HCT116 (cell line): ENCODE results near the gene MATK. TPM values are rescaled to one million over a fixed set of nuclear protein-coding genes. Genes with fewer than 3 reads are reported as not detected.

Source experiments
- ATAC-seq: fragments of 200-7000 bp; cut with Tn5 transposase; 2 replicates; pipeline ENCODE4 v1.9.1; 2020; ENCODE audit warnings: mild to moderate bottlenecking, moderate library complexity
- BruUV-seq: library from RNA; stranded (reverse); fragments of 400-500 nt; replicated peaks from 2 replicates; lab custom pipeline; 2021; lab: Mats Ljungman, UMichigan
- CTCF ChIA-PET: fragments of 300-600 bp; sonication (Branson Sonifier 250); formaldehyde crosslinking; loops from one replicate; lab custom pipeline; 2021; ENCODE audit warnings: antibody characterized with exemption; lab: Charles Lee
- POLR2A ChIA-PET: fragments of 300-600, 350-600 bp; sonication (Branson Sonifier 250); formaldehyde crosslinking; loops from one replicate; lab custom pipeline; 2021; ENCODE audit warnings: antibody characterized with exemption; lab: Charles Lee
- RAD21 ChIA-PET, 2 experiments: fragments of 300-600 bp; sonication (Branson Sonifier 250); formaldehyde crosslinking; loops; one replicate each; lab custom pipeline; 2023; ENCODE audit warnings: low total read pairs in 2 of 2; ENCODE audit not compliant: uncharacterized antibody in 2 of 2, unreplicated experiment in 2 of 2, low non-redundant PET in 1 of 2; lab: Charles Lee
- DNase-seq: peaks from one replicate; pipeline ENCODE4 v3.0.0-alpha.2; 2010; ENCODE audit warnings: low read depth, low spot score
- H2AFZ ChIP-seq: fragments of 200-600 bp; shearing (Covaris generic), sonication (generic); 2 replicates; pipeline ENCODE4 v1.6.1; 2017; ENCODE audit warnings: low read depth, mixed run types, mixed read lengths, antibody characterized with exemption, low read length; ENCODE audit not compliant: poor library complexity, severe bottlenecking
- H3K27ac ChIP-seq: 2 replicates; pipeline ENCODE4 v1.5.1; 2012; ENCODE audit warnings: low read depth, low read length
- H3K27me3 ChIP-seq: fragments of 200-600 bp; sonication (generic); 2 replicates; pipeline ENCODE4 v1.6.1; 2016; ENCODE audit warnings: mixed run types, low read length, mixed read lengths; ENCODE audit not compliant: insufficient read depth
- H3K36me3 ChIP-seq, 2 experiments: fragments of 200-500 bp in 1 of 2; fragments of 200-600 bp in 1 of 2; sonication (Bioruptor generic) in 1 of 2; sonication (generic) in 1 of 2; 2 replicates each; pipeline versions ENCODE4 v1.5.1 to v1.6.1; 2014 to 2016; ENCODE audit warnings: low read length in 2 of 2, inconsistent platforms in 1 of 2, mixed read lengths in 1 of 2, mixed run types in 1 of 2; ENCODE audit not compliant: insufficient read depth in 2 of 2, control insufficient read depth in 1 of 2
- H3K4me1 ChIP-seq, 2 experiments: fragments of 200-600 bp in 1 of 2; sonication (generic) in 1 of 2; 2 replicates each; pipeline versions ENCODE4 v1.5.1 to v1.6.1; 2012 to 2017; ENCODE audit warnings: low read length in 2 of 2, inconsistent platforms in 1 of 2, mild to moderate bottlenecking in 1 of 2, mixed read lengths in 1 of 2, mixed run types in 1 of 2, moderate library complexity in 1 of 2; ENCODE audit not compliant: insufficient read depth in 2 of 2, control insufficient read depth in 1 of 2
- H3K4me2 ChIP-seq: fragments of 200-600 bp; sonication (generic); 2 replicates; pipeline ENCODE4 v1.6.1; 2017; ENCODE audit warnings: mixed run types, low read length, mixed read lengths
- H3K4me3 ChIP-seq, 2 experiments: fragments of 200-600 bp in 1 of 2; sonication (generic) in 1 of 2; replicated peaks in 1 of 2; 2 replicates each; pipeline ENCODE4 v1.5.1; 2011 to 2016; ENCODE audit warnings: low read length in 2 of 2, control low read depth in 1 of 2, low read depth in 1 of 2, mild to moderate bottlenecking in 1 of 2, mixed read lengths in 1 of 2, mixed run types in 1 of 2
- H3K79me2 ChIP-seq: fragments of 200-600 bp; sonication (generic); 2 replicates; pipeline ENCODE4 v1.6.1; 2017; ENCODE audit warnings: mild to moderate bottlenecking, mixed run types, low read length, moderate library complexity, mixed read lengths; ENCODE audit not compliant: insufficient read depth
- H3K9ac ChIP-seq: fragments of 200-600 bp; sonication (generic); 2 replicates; pipeline ENCODE4 v1.6.1; 2016; ENCODE audit warnings: low read length, mixed read lengths
- H3K9me2 ChIP-seq: fragments of 200-600 bp; sonication (generic), shearing (Covaris generic); 2 replicates; pipeline ENCODE4 v1.6.1; 2017; ENCODE audit warnings: mixed run types, mild to moderate bottlenecking, moderate library complexity; ENCODE audit not compliant: insufficient read depth
- H3K9me3 ChIP-seq, 2 experiments: fragments of 200-500 bp in 1 of 2; fragments of 200-600 bp in 1 of 2; sonication (Bioruptor generic) in 1 of 2; sonication (generic) in 1 of 2; 2 replicates each; pipeline ENCODE4 v1.6.1; 2014 to 2017; ENCODE audit warnings: low read length in 2 of 2, mixed read lengths in 2 of 2, inconsistent platforms in 1 of 2, low read depth in 1 of 2, mild to moderate bottlenecking in 1 of 2, mixed run types in 1 of 2, moderate library complexity in 1 of 2; ENCODE audit not compliant: control insufficient read depth in 1 of 2, insufficient read depth in 1 of 2
- H4K20me1 ChIP-seq: fragments of 200-600 bp; sonication (generic), shearing (Covaris generic); 2 replicates; pipeline ENCODE4 v1.6.1; 2017; ENCODE audit warnings: mixed run types, mild to moderate bottlenecking, moderate library complexity; ENCODE audit not compliant: insufficient read depth
- CBX3 ChIP-seq: IDR thresholded peaks from 2 replicates; pipeline ENCODE4 v1.6.1; 2012; ENCODE audit warnings: low read depth
- CEBPB ChIP-seq: IDR thresholded peaks from 2 replicates; pipeline ENCODE4 v1.6.1; 2012; ENCODE audit warnings: low read depth
- EGR1 ChIP-seq: IDR thresholded peaks from 2 replicates; pipeline ENCODE4 v1.6.1; 2012; ENCODE audit warnings: low read depth
- ELF1 ChIP-seq: IDR thresholded peaks from 2 replicates; pipeline ENCODE4 v1.6.1; 2012; ENCODE audit warnings: low read depth, borderline replicate concordance
- EZH2 ChIP-seq: fragments of 200-600 bp; sonication (generic); IDR thresholded peaks from 2 replicates; pipeline ENCODE4 v1.6.1; 2017; ENCODE audit warnings: antibody characterized with exemption, mixed run types
- EZH2phosphoT487 ChIP-seq: fragments of 200-600 bp; IDR thresholded peaks from 2 replicates; pipeline ENCODE4 v1.6.1; 2018; ENCODE audit warnings: antibody characterized with exemption, borderline replicate concordance
- SP1 ChIP-seq: IDR thresholded peaks from 2 replicates; pipeline ENCODE4 v1.6.1; 2012; ENCODE audit warnings: low read depth
- SRF ChIP-seq: IDR thresholded peaks from 2 replicates; pipeline ENCODE4 v1.6.1; 2012; ENCODE audit warnings: low read depth
- ZFX ChIP-seq: fragments of 450-650 bp; IDR thresholded peaks from 2 replicates; pipeline ENCODE4 v1.6.1; 2017
- ZNF274 ChIP-seq: fragments of 200-500 bp; sonication (Bioruptor generic); IDR thresholded peaks from 2 replicates; pipeline ENCODE4 v1.6.1; 2014; ENCODE audit warnings: mild to moderate bottlenecking, low read depth, low read length, inconsistent platforms
- intact Hi-C: fragments of 100-400 bp; cut with micrococcal nuclease; formaldehyde crosslinking; loops from 2 replicates; pipeline ENCODE4 v1.10.0; 2022
- total RNA-seq: library from RNA; stranded (reverse); gene quantifications from one replicate; pipeline ENCODE4 v1.2.1, GENCODE V29; 2021; ENCODE audit not compliant: unreplicated experiment
- TF ChIP-seq, protein P1 (sequence below): IDR thresholded peaks from 2 replicates; pipeline ENCODE4 v1.6.1; 2011; ENCODE audit warnings: mild to moderate bottlenecking, low read length, moderate library complexity; ENCODE audit not compliant: insufficient replicate concordance; ENCODE audit errors: extremely low read depth

The MATK gene
- total RNA-seq, 1 experiment from 2014 or later: not detected

DNA sequence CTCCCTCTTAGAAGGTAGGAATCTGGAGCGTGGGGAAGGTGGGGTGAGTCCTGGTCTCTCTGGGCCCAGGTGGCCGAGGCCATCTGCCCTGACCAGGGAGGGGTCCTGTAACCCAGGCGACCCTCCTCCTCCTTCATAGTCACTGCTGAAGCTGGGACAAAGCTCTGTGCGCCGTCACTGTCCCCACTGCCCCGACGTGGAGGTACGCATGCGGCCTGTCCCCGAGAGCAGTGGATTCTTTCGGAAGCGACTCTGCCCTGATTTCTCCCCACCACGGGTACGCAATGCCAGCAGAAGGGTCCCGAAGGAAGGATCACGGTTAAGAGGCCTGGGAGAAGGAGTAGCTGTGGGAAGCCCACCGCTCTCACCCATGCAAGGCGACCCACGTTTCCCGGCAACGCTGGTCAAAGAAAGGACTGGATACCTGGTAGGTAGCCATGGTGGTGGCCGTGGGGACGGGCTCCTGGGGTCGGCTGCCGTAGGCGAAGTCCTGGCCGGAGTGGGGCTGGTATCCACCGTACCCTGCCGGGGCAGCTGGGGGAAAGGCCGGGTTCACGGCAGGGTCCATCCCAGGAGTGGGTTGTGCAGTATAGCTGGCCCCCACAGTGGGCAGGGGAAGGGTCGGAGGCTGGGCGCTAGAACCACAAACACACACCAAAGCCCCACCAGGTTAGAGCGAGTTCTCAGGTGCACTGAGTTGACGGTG, 48.3 kb upstream of the MATK start:
- Histone ChIP-seq H3K9me3 (peaks cover 0 to 10% of the 10 kb centered on the region in 2 experiments; a peak in 1 of 4 replicates), H2AFZ (no peak overlapping the region), H3K27me3 (no peaks in the 10 kb centered on the region), H3K9ac (no peak overlapping the region), H4K20me1 (no peaks in the 10 kb centered on the region), H3K4me1 (peaks cover 0 to 6% of the 10 kb centered on the region in 2 experiments; a peak in 1 of 4 replicates), H3K4me3 (no peak overlapping the region), H3K4me2 (no peak overlapping the region)
- no peak for ATAC-seq
- RAD21 ChIA-PET: no interaction called here
- TF ChIP-seq SRF: no peak
- TF ChIP-seq CEBPB: no peak
- TF ChIP-seq, protein P1, sequence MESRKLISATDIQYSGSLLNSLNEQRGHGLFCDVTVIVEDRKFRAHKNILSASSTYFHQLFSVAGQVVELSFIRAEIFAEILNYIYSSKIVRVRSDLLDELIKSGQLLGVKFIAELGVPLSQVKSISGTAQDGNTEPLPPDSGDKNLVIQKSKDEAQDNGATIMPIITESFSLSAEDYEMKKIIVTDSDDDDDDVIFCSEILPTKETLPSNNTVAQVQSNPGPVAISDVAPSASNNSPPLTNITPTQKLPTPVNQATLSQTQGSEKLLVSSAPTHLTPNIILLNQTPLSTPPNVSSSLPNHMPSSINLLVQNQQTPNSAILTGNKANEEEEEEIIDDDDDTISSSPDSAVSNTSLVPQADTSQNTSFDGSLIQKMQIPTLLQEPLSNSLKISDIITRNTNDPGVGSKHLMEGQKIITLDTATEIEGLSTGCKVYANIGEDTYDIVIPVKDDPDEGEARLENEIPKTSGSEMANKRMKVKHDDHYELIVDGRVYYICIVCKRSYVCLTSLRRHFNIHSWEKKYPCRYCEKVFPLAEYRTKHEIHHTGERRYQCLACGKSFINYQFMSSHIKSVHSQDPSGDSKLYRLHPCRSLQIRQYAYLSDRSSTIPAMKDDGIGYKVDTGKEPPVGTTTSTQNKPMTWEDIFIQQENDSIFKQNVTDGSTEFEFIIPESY: no peak
- TF ChIP-seq CBX3: no peak
- TF ChIP-seq ZFX: no peak
- TF ChIP-seq EZH2: no peak
- TF ChIP-seq ZNF274: no peak
- no peak for TF ChIP-seq ELF1
- TF ChIP-seq EZH2phosphoT487: no peak
- TF ChIP-seq SP1: no peak
- no peak for TF ChIP-seq EGR1
- TF ChIP-seq, all 23 proteins: peak for 0
- POLR2A ChIA-PET: interaction anchor here (1.5 kb wide), 1 partner anchor 72 kb away, joined by 4 read pairs; the partner anchor contains the start of gene MRPL54
- no peaks in the 10 kb centered on the region for H3K79me2 ChIP-seq
- no peaks in the 10 kb centered on the region for H3K9me2 ChIP-seq
- CTCF ChIA-PET: interaction anchor here (1.1 to 1.7 kb wide), 2 partner anchors 9 to 12 kb away, joined by 3 to 6 read pairs; no protein-coding TSS in a partner anchor
- H3K36me3 ChIP-seq: no peaks in the 10 kb centered on the region
- intact Hi-C loops: no loop called here
- no peak for DNase-seq
- BruUV-seq: no TSS peak
- no peak overlapping the region for H3K27ac ChIP-seq
